ENCODE data around the gene USH1C.

USH1C gene

DNA sequence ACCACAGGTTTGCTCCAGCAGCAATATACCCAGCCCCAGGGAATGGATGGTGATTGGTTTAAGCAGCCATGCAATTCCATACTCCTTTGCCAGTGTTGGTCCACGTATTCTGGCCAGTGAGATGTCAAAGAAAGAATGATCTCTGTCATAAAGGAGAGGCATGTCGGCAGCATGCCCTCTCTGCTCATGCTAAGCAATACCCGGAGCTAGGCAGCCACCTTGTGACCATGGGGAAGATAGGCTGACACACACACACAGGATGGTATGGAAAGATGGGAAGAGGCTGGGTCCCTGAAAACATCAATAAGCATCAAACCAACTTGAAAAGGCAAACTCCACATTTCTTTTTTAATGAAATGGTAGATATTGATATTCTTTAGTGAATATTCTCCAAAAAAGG is 72.7 kb downstream of the USH1C start:
- DNase-seq (ENCODE audit: low read depth), result no peak

DNA sequence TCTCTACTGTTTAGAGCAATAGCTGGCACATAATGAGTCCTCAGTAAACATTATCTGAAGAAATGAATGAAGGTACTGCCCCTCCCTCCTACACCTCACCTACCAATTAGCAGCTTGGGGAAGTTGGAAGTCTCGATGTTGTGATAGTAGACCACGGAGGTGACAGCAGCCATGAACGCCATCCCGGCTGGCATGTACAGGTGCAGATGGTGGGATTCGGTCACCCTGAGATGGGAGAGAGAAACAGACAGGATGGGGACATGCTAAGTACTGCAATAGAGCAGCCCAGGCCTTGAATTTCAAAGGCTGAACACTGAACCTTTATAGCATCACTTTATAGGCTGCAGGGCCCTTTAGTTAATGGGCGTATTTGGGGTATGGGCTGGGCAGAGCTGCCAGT is 74.2 kb downstream of the USH1C start:
- no peak for DNase-seq (ENCODE audit: low read depth)

DNA sequence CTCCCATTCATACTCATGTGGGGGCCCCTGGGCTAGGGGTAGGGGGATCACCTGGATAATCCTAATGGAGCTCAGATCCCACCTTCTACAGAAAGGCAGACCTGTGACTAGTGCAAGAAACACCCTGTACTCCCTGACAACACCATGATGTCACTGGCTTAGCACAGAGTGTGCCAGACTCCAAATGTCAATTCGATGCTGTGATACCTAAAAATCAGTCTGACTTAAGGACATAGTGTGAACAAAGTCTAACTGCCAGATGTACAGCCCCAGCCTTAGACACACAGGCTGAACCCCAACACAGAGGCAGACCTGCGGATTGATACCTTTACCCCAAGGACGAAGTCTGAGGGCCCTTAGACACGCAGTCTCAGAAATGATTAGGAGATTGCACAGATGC is 76.1 kb downstream of the USH1C start:
- DNase-seq (ENCODE audit: low read depth), result no peak

- DNase-seq (ENCODE audit: low read depth), result no peak
Measured at GRCh38 chr11:17463546-17464174, 80.6 kb downstream of the USH1C start.

GRCh38 chr11:17462940-17463339 is 81.3 kb downstream of the USH1C start:
- no peak for DNase-seq (ENCODE audit: low read depth)

DNA sequence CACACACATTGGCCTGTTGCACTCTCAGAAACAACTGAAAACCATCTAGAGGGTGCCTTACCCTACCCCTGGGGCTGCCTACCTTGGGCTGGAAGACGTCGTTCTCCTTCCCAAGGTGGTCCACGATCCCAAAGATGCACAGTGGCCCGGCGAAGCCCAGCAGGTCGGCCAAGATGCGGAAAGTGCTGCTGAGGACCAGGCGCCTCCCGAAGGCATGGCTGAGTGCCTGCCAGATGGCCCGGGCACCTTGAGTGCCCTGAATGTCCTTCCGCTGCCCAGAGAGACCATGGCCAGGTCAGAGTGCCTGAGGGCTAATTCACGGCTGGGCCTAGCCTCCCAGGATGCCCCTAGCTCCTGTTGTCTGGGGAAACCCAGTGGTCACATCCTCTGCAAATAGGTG is 83.8 kb downstream of the USH1C start:
- DNase-seq (ENCODE audit: low read depth), result no peak

DNA sequence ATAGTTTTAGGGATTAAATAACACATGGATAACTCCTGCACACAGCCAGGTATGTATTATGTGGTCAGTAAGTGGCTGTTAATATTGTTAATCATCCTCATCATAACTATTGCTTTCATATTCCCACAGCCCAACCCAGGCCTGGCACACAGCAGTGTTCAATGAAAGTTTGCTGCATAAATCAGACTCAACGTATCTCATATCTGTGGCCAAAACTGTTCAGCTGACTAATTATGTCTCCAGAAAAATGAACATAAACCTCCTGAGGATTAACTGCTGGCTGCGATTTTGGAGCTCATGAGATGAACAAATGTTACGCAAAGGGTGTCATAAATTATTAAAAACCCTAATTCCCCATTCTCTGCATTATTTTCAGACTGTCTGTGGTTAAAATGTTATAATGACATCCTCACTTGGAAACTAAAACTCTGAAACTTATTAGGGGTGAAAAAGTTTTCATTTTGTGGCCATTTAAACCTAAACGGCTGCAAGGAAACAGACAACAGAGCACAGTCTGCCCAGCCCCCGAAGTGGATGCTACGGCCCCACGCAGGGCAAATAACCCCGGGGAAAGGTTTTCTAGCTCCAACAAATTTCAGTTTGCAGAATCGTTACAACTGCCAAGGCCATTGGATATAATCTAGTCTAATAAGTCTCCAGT is 84.8 kb downstream of the USH1C start:
- no peak for DNase-seq (ENCODE audit: low read depth)

DNA sequence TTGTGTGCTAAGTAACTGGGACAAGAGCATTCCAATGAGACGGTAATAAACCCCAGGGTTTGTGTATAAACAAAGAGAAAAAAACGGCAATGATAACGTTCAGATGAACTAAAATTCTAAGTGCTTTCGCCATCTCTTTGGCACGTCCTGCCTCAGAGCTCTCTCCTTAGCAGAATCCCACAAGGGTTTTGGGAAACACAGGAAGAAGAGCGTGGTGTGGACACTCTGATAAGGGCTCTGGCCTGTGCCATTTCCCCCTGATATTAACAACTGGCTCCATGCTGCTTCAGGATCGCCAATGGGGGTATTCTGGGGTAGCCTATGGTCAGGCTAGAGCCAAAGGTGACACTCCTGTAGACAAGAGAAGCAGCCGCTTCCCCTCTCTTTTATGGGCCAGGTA is 85.9 kb downstream of the USH1C start:
- DNase-seq (ENCODE audit: low read depth), result no peak

DNA sequence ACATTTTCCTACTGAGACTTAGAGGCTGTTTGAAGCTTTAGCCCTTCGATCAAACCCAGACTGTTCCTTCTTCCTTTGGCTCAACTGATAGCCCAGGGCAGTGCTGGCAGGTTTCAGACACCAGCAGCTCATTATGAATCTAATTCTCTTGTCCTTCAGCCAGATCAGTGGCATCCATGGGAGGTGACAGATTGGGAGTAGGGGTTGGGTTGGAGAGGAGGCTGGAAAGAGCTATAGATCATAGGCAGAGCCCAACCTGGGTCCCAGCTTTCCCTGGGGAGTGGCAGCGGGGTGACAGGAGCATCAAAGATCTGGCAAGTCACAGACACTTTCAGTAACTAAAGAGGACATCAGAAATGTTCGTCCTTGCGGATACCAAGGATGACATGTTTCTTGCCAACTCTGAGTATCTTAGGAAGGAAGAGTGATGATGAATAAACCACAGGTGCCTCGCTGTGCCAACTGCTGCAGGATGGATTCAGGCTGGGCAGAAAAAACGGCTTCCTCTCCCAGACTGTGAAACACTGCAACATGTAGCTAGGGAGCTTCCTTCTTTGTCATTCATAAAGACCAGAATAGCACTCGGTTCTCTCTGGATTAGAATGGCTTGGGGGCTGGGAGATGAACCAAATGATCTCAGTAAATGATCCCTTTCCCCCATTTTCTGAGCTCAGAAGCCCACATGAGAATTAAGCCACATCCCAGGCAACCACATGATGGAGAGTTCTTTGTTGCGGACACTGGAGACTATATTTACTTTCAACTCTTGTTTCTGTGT is 86.6 kb downstream of the USH1C start:
- DNase-seq (ENCODE audit: low read depth), result no peak

DNA sequence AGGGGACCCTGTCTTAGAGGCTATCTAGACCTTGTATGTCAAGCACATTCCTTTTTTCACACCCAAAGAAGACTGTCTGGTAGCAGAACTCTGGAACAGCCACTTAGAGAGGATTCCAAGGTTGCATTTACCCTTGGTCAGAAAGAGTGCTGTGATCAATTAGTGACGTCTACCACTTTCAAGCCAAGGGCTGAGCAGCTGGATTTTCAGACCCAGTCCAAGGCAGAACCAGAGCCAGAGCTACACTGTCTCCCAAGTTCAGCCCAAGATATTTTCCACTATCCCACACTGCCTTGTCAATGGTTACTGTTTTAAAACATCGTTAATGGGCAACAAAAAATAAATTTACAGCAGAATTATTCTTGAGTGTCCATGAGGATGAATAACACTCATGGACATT is 91.5 kb downstream of the USH1C start:
- no peak for DNase-seq (ENCODE audit: low read depth)

DNA sequence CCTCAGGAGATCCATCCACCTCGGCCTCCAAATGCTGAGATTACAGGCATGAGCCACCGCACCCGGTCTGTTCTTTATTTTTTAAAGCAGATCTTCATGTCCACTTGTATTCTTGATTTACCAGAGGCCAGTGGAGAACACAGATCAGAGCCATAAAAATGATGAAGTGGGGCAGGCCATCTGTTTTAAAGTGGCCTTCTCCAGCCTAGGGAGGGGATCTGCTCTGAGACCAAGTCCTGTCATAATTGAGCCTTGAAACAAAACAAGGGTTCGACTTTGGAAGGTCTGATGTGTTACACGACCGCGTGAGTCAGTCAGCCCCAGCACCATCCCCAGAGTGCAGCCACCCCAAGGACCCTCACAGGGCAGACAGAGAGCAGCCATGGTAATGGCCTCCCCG is 95.1 kb downstream of the USH1C start:
- DNase-seq (ENCODE audit: low read depth), result no peak

- no peak for DNase-seq (ENCODE audit: low read depth)
Measured at GRCh38 chr11:17446482-17446881, 97.7 kb downstream of the USH1C start.

GRCh38 chr11:17445240-17445795 is 98.9 kb downstream of the USH1C start:
- no peak for DNase-seq (ENCODE audit: low read depth)

- no peak for DNase-seq (ENCODE audit: low read depth)
Measured at GRCh38 chr11:17443926-17444690, 100.1 kb downstream of the USH1C start.

Data from stimulated activated CD8-positive, alpha-beta memory T cell treated with anti-CD3 and anti-CD28 coated beads, Interleukin-7, amount 100 ng/mL, for 24 hours (primary cell).